ENCODE results near the gene ALDH1B1. TPM values are rescaled to one million over a fixed set of nuclear protein-coding genes. Genes with fewer than 3 reads are reported as not detected.

Gene ALDH1B1
- total RNA-seq, 4 donors from 2014 or later = 22.1 to 58.5 (median 28.0) TPM

DNA sequence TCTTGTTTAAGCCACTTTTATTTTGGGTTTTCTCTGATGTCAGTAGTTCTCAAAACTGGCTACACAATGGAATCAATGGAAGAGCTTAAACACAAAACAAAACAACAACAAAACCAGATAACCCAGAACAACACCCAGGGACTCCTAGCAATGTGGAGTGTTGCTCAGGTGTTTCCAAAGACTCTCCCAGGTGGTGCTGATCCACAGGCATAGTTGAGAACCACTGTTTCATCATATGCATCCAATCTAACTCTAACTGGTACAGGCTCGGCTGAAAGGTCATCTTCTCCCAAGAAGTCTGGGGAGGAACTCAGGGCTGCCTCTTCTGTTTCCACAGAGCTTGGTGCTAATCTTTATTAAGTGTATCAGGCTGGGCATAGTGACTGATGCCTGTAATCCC is 5.4 kb upstream of the ALDH1B1 start:
- Histone ChIP-seq H3K36me3 (no peaks in the 10 kb centered on the region), H3K9me3 (no peaks in the 10 kb centered on the region), H3K27ac (peak overlapping the region; percentile 90 to 96), H3K4me1 (peaks cover 4 to 16% of the 10 kb centered on the region in 2 donors), H3K27me3 (no peaks in the 10 kb centered on the region), H3K4me3 (no peak overlapping the region)
- no peak for TF ChIP-seq POLR2A (IDR thresholded peaks at IDR 0.05)
- TF ChIP-seq, protein P1, sequence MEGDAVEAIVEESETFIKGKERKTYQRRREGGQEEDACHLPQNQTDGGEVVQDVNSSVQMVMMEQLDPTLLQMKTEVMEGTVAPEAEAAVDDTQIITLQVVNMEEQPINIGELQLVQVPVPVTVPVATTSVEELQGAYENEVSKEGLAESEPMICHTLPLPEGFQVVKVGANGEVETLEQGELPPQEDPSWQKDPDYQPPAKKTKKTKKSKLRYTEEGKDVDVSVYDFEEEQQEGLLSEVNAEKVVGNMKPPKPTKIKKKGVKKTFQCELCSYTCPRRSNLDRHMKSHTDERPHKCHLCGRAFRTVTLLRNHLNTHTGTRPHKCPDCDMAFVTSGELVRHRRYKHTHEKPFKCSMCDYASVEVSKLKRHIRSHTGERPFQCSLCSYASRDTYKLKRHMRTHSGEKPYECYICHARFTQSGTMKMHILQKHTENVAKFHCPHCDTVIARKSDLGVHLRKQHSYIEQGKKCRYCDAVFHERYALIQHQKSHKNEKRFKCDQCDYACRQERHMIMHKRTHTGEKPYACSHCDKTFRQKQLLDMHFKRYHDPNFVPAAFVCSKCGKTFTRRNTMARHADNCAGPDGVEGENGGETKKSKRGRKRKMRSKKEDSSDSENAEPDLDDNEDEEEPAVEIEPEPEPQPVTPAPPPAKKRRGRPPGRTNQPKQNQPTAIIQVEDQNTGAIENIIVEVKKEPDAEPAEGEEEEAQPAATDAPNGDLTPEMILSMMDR (IDR thresholded peaks at IDR 0.05) = no peak
- no peak for DNase-seq
- intact Hi-C loops (cut with DNase I; ENCODE audit: low total_unique reads) = no loop called here

DNA sequence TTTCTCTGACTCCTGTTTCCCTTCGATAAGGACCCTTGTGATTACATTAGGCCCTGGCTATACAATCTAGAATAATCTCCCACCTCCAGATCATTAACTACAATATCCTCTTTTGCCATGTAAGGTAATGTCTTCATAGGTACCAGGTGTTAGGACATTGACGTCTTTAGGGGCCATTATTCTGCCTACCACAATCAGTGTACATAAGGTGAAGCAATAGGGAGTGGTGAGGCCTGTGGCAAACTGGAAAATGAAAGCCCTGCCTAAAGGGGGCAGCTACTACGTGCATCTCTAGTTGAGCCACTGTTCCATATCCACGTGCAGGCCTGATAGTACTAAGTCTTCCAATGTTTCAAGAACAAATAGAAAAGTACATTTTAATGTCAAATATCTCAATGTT is 4.8 kb upstream of the ALDH1B1 start:
- DNase-seq = no peak
- H3K4me1 ChIP-seq = peaks cover 4 to 16% of the 10 kb centered on the region in 2 donors
- intact Hi-C loops (cut with DNase I; ENCODE audit: low total_unique reads) = no loop called here

DNA sequence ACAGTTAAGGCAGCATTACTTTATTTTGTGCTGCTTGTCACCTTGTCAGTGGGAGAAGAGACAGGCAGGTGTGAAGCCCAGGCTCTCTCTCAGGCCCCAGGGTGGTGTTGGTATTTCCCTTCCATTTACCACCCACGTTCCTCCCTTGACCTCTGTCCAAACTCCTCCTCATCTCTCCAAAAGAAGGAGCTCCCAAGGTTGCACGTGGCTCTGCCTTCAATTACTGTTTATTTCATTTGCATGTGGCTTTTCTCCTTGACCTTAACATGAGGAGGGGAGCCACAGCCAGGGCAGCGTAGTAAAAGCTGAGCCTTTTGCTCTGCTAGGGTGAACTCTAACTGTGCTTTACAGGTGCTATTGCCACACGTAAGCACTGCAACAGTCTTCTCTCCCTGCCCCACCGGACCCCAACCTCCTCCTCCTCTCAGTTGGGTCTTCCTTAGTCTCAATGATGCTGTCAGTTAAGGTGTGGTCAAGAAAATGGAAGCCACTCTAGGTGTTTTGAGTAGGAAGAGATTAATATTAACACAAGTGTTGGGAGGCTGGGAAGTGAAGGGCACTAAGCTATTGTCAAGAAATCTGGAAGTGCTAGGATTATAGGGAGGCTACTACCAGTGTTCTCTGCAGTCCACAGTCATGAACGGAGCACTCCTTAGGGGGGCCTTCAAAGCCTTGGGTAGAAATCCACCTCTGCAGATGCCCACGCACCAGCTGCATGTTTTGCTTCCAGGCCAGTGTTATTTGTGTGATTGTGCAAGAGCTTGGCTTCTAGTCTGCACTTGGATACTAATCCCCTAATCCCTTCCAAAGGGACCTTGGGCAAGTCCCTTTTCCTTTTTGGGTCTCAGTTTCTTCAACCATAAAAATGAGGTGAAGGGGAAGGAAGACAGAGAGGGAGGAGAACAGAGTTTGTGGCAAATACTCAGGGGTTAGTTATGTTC is 3.9 kb upstream of the ALDH1B1 start:
- no peaks in the 10 kb centered on the region for H3K27me3 ChIP-seq
- peaks cover 4 to 16% of the 10 kb centered on the region in 2 donors for H3K4me1 ChIP-seq
- no peaks in the 10 kb centered on the region for H3K9me3 ChIP-seq
- H3K27ac ChIP-seq = peak overlapping the region; percentile 90 to 96
- intact Hi-C loops (cut with DNase I; ENCODE audit: low total_unique reads) = no loop called here
- peak in 1 of 2 donors; percentile 10 for TF ChIP-seq POLR2A (IDR thresholded peaks at IDR 0.05)
- TF ChIP-seq, protein P1 (IDR thresholded peaks at IDR 0.05) = no peak
- DNase-seq = peak; percentile 58 to 73
- no peaks in the 10 kb centered on the region for H3K36me3 ChIP-seq
- no peak overlapping the region for H3K4me3 ChIP-seq

More for the DNA sequence above, 4.8 kb upstream of the ALDH1B1 start:
- Histone ChIP-seq H3K9me3 (no peaks in the 10 kb centered on the region), H3K4me3 (no peak overlapping the region), H3K36me3 (no peaks in the 10 kb centered on the region), H3K27me3 (no peaks in the 10 kb centered on the region), H3K27ac (peak overlapping the region; percentile 90 to 96)
- TF ChIP-seq, protein P1 (IDR thresholded peaks at IDR 0.05) = no peak
- no peak for TF ChIP-seq POLR2A (IDR thresholded peaks at IDR 0.05)

DNA sequence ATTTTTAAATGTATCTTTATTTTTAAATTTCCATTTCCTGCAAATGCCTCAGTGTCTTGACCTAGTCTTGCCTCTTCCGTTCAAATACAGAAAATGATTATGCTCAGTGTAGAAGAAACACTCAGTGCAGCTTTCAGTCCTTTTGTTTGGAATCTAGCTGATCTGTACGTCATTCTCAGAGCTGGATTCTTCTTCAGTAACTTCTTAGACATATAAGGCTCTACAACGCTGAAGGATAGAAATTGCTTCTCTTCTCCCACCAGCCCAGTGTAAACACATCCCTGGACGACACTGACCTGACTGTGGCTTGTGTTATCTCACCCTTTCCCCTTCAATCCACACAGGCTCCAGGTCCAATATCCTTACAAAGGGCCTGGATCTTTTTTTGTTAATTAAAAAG is 3.2 kb upstream of the ALDH1B1 start:
- Histone ChIP-seq H3K4me3 (no peak overlapping the region), H3K4me1 (peaks cover 4 to 16% of the 10 kb centered on the region in 2 donors), H3K36me3 (no peaks in the 10 kb centered on the region), H3K27me3 (no peaks in the 10 kb centered on the region), H3K9me3 (no peaks in the 10 kb centered on the region), H3K27ac (peak overlapping the region; percentile 90 to 96)
- intact Hi-C loops (cut with DNase I; ENCODE audit: low total_unique reads) = no loop called here
- TF ChIP-seq POLR2A (IDR thresholded peaks at IDR 0.05) = peak in 1 of 2 donors; percentile 6
- TF ChIP-seq, protein P1 (IDR thresholded peaks at IDR 0.05) = no peak
- DNase-seq = peak in 1 of 2 donors; percentile 48

DNA sequence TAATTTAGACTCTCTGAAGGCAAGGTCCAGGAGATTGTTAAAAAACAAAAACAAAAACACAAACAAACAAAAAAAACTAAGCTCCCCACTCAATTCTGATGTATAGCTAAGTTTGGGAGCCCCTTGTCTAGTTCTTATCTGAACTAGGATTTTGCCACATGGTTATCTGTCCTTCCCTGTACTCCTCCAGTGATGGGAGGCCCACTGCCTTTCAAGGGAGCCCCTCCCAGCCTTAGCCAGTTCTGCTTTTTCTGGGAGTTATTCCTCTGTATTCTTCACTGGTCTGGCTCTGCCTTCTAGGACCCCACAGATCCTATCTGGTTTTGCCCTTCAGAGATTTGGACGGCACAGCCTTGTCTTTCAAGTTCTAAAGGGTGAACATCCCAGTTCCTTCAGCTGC is 2.1 kb upstream of the ALDH1B1 start:
- intact Hi-C loops (cut with DNase I; ENCODE audit: low total_unique reads) = no loop called here
- H3K27me3 ChIP-seq = no peaks in the 10 kb centered on the region
- TF ChIP-seq, protein P1 (IDR thresholded peaks at IDR 0.05) = no peak
- TF ChIP-seq POLR2A (IDR thresholded peaks at IDR 0.05) = no peak
- H3K27ac ChIP-seq = peak overlapping the region; percentile 90 to 96
- no peak overlapping the region for H3K4me3 ChIP-seq
- peaks cover 4 to 16% of the 10 kb centered on the region in 2 donors for H3K4me1 ChIP-seq
- DNase-seq = no peak
- H3K9me3 ChIP-seq = no peaks in the 10 kb centered on the region
- H3K36me3 ChIP-seq = no peaks in the 10 kb centered on the region

Measured in uterus (tissue), 4 donors.